HG02588 (cell line): Measurements from ENCODE around the gene ZNF79.
"Not testable (repeated sequence)": the region's sequence is repeated elsewhere in the genome, so short reads cannot be mapped to it uniquely, and the experiment has no call there.

Experiments
- ATAC-seq: cut with Tn5 transposase; IDR thresholded peaks from one replicate; pipeline ENCODE4 v1.9.1; 2021; ENCODE audit warnings: mild to moderate bottlenecking, moderate library complexity; ENCODE audit not compliant: unreplicated experiment

The ZNF79 gene

GRCh38 chr9:127451858-127452656 is 27.9 kb downstream of the ZNF79 start:
- ATAC-seq: peak; percentile 3

- no peak for ATAC-seq
Observed at GRCh38 chr9:127452691-127453090, 28.5 kb downstream of the ZNF79 start.

GRCh38 chr9:127455324-127455992 is 31.3 kb downstream of the ZNF79 start:
- ATAC-seq: no peak

- no peak for ATAC-seq
Observed at GRCh38 chr9:127457191-127457878, 33.2 kb downstream of the ZNF79 start.

- no peak for ATAC-seq
Observed at GRCh38 chr9:127458921-127459320, 34.7 kb downstream of the ZNF79 start.

- no peak for ATAC-seq
Observed at GRCh38 chr9:127463382-127463781, 39.2 kb downstream of the ZNF79 start.

- no peak for ATAC-seq
Observed at GRCh38 chr9:127463911-127464310, 39.7 kb downstream of the ZNF79 start.

GRCh38 chr9:127466407-127466917 is 42.3 kb downstream of the ZNF79 start:
- ATAC-seq: not testable (repeated sequence)

GRCh38 chr9:127467621-127468020 is 43.4 kb downstream of the ZNF79 start:
- no peak for ATAC-seq

GRCh38 chr9:127470662-127471061 is 46.5 kb downstream of the ZNF79 start:
- ATAC-seq: no peak

GRCh38 chr9:127473501-127473900 is 49.3 kb downstream of the ZNF79 start:
- ATAC-seq: no peak

GRCh38 chr9:127473932-127474331 is 49.8 kb downstream of the ZNF79 start:
- no peak for ATAC-seq

GRCh38 chr9:127474592-127474991 is 50.4 kb downstream of the ZNF79 start:
- no peak for ATAC-seq

- ATAC-seq: no peak
Observed at GRCh38 chr9:127479507-127480081, 55.4 kb downstream of the ZNF79 start.

- ATAC-seq: no peak
Observed at GRCh38 chr9:127482662-127483061, 58.5 kb downstream of the ZNF79 start.

GRCh38 chr9:127485995-127486394 is 61.8 kb downstream of the ZNF79 start:
- ATAC-seq: no peak

- ATAC-seq: no peak
Observed at GRCh38 chr9:127488946-127489345, 64.8 kb downstream of the ZNF79 start.

- no peak for ATAC-seq
Observed at GRCh38 chr9:127489471-127490115, 65.4 kb downstream of the ZNF79 start.

- ATAC-seq: no peak
Observed at GRCh38 chr9:127490535-127491230, 66.5 kb downstream of the ZNF79 start.

GRCh38 chr9:127491516-127491915 is 67.3 kb downstream of the ZNF79 start:
- ATAC-seq: no peak
